Measurements from ENCODE around the gene STARD6. TPM values are rescaled to one million over a fixed set of nuclear protein-coding genes. Genes with fewer than 3 reads are reported as not detected.

Gene STARD6
- total RNA-seq, 1 donor from 2014 or later: not detected

Other genes starting within 250 kb of the STARD6 start
- gene MBD2, start 133.2 kb downstream of the STARD6 start, total RNA-seq: 195 and 200 TPM in 2 replicates
- 12.1 and 15.1 TPM in 2 replicates for gene POLI, start 88.3 kb downstream of the STARD6 start, total RNA-seq
- 10.9 and 12.8 TPM in 2 replicates for gene C18orf54, start within 50 bp of the STARD6 start, total RNA-seq
- gene DYNAP, start 233.4 kb upstream of the STARD6 start, total RNA-seq: not detected in 2 replicates

Measured in activated CD4-positive, alpha-beta T cell treated with anti-CD3 and anti-CD28 coated beads, Interleukin-2, amount 10 ng/mL, durations not matched to agents 24 days and 14 days (primary cell).